HCT116 (cell line): Measurements from ENCODE around the gene IRGC.

Experiments
- CEBPB ChIP-seq: IDR thresholded peaks from 2 replicates; pipeline ENCODE4 v1.6.1; 2012; ENCODE audit warnings: low read depth
- EGR1 ChIP-seq: IDR thresholded peaks from 2 replicates; pipeline ENCODE4 v1.6.1; 2012; ENCODE audit warnings: low read depth
- EZH2 ChIP-seq: fragments of 200-600 bp; sonication (generic); IDR thresholded peaks from 2 replicates; pipeline ENCODE4 v1.6.1; 2017; ENCODE audit warnings: antibody characterized with exemption, mixed run types
- POLR2A ChIP-seq: IDR thresholded peaks from 2 replicates; pipeline ENCODE4 v1.7.0; 2011; ENCODE audit warnings: borderline replicate concordance; ENCODE audit not compliant: insufficient read depth, insufficient read length; ENCODE audit errors: extremely low read depth
- POLR2AphosphoS5 ChIP-seq: IDR thresholded peaks from 2 replicates; pipeline ENCODE4 v1.6.1; 2011; ENCODE audit warnings: mild to moderate bottlenecking, low read depth, low read length, moderate library complexity
- SIN3A ChIP-seq: IDR thresholded peaks from 2 replicates; pipeline ENCODE4 v1.6.1; 2012; ENCODE audit warnings: low read depth
- SRF ChIP-seq: IDR thresholded peaks from 2 replicates; pipeline ENCODE4 v1.6.1; 2012; ENCODE audit warnings: low read depth
- YY1 ChIP-seq: IDR thresholded peaks from 2 replicates; pipeline ENCODE4 v1.6.1; 2011; ENCODE audit warnings: low read length, low read depth, moderate library complexity, mild to moderate bottlenecking; ENCODE audit not compliant: insufficient replicate concordance; ENCODE audit errors: extremely low read depth
- TF ChIP-seq, protein P1 (sequence below), 3 experiments: fragments of 200-600 bp in 1 of 3; sonication (generic) in 1 of 3; IDR thresholded peaks in 2 of 3; conservative IDR thresholded peaks in 1 of 3; 2 replicates each; pipeline ENCODE4 v1.5.1; 2012 to 2017; ENCODE audit warnings: low read depth in 2 of 3, low read length in 2 of 3, antibody characterized with exemption in 1 of 3, borderline replicate concordance in 1 of 3, control low read depth in 1 of 3, mild to moderate bottlenecking in 1 of 3, mixed read lengths in 1 of 3, mixed run types in 1 of 3, moderate library complexity in 1 of 3; ENCODE audit not compliant: insufficient read depth in 1 of 3
- TF ChIP-seq, protein P2 (sequence below): IDR thresholded peaks from 2 replicates; pipeline ENCODE4 v1.6.1; 2012
- TF ChIP-seq, protein P3 (sequence below): IDR thresholded peaks from 2 replicates; pipeline ENCODE4 v1.6.1; 2012
- TF ChIP-seq, protein P4 (sequence below): IDR thresholded peaks from 2 replicates; pipeline ENCODE4 v1.6.1; 2011; ENCODE audit warnings: mild to moderate bottlenecking, low read length, moderate library complexity; ENCODE audit not compliant: insufficient replicate concordance; ENCODE audit errors: extremely low read depth

DNA sequence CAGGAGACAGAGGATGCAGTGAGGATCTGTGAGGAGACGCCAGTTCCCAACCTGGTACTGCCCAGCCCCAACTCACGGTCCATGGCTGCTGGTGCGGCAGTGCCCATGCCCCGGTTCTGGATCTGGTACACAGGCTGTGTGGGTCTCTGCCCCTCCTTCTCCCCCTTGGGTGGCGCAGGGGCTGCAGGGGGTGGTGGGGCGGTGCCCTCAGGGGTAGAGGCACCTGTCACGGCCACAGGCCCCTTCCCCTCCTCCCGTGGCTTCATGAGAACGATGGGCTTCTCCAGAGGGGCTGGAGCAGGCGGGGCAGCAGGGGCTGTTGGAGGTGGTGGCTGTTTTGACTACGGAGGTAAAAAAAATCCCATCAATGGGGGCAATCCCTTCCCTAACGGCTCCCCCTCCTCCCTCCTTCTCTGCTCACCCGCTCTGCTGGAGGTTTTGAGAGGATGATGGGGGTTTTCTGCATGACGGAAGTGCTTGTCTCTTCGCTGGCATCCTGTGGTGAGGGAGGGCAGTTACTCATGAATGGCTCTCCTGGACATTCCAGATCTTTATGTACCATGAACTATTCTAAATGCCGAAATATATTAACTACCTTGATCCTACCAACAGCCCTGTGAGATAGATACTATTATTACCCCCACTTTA, 31.8 kb downstream of the IRGC start:
- TF ChIP-seq EGR1 (no peak), CEBPB (no peak), EZH2 (no peak), SIN3A (no peak), POLR2AphosphoS5 (no peak), SRF (no peak), POLR2A (no peak), YY1 (no peak)
- TF ChIP-seq, protein P1, sequence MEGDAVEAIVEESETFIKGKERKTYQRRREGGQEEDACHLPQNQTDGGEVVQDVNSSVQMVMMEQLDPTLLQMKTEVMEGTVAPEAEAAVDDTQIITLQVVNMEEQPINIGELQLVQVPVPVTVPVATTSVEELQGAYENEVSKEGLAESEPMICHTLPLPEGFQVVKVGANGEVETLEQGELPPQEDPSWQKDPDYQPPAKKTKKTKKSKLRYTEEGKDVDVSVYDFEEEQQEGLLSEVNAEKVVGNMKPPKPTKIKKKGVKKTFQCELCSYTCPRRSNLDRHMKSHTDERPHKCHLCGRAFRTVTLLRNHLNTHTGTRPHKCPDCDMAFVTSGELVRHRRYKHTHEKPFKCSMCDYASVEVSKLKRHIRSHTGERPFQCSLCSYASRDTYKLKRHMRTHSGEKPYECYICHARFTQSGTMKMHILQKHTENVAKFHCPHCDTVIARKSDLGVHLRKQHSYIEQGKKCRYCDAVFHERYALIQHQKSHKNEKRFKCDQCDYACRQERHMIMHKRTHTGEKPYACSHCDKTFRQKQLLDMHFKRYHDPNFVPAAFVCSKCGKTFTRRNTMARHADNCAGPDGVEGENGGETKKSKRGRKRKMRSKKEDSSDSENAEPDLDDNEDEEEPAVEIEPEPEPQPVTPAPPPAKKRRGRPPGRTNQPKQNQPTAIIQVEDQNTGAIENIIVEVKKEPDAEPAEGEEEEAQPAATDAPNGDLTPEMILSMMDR (IDR thresholded peaks at IDR 0.05 in 2 of 3, conservative IDR thresholded peaks at IDR 0.05 in 1 of 3; ENCODE audit: borderline replicate concordance in 1 of 3, insufficient read depth in 1 of 3, low read depth in 2 of 3, low read length in 2 of 3), result no peak
- TF ChIP-seq, protein P2, sequence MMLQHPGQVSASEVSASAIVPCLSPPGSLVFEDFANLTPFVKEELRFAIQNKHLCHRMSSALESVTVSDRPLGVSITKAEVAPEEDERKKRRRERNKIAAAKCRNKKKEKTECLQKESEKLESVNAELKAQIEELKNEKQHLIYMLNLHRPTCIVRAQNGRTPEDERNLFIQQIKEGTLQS, result no peak
- TF ChIP-seq, protein P3, sequence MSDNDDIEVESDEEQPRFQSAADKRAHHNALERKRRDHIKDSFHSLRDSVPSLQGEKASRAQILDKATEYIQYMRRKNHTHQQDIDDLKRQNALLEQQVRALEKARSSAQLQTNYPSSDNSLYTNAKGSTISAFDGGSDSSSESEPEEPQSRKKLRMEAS, result no peak
- TF ChIP-seq, protein P4, sequence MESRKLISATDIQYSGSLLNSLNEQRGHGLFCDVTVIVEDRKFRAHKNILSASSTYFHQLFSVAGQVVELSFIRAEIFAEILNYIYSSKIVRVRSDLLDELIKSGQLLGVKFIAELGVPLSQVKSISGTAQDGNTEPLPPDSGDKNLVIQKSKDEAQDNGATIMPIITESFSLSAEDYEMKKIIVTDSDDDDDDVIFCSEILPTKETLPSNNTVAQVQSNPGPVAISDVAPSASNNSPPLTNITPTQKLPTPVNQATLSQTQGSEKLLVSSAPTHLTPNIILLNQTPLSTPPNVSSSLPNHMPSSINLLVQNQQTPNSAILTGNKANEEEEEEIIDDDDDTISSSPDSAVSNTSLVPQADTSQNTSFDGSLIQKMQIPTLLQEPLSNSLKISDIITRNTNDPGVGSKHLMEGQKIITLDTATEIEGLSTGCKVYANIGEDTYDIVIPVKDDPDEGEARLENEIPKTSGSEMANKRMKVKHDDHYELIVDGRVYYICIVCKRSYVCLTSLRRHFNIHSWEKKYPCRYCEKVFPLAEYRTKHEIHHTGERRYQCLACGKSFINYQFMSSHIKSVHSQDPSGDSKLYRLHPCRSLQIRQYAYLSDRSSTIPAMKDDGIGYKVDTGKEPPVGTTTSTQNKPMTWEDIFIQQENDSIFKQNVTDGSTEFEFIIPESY, result no peak
